B cell (primary cell): ENCODE data around the gene KIF26B. TPM values are rescaled to one million over a fixed set of nuclear protein-coding genes. Genes with fewer than 3 reads are reported as not detected.

Experiments
- polyA plus RNA-seq: library from polyadenylated mRNA; depleted of rRNA; stranded (reverse); fragments of >200 nt; gene quantifications from 2 replicates; pipeline ENCODE4 v1.2.3, GENCODE V29; 2012
- small RNA-seq: library from RNA; depleted of rRNA; stranded (forward); fragments of <200 nt; gene quantifications from one replicate; pipeline ENCODE3, GENCODE V24; 2012; ENCODE audit warnings: low replicate concordance, low read depth; ENCODE audit not compliant: insufficient read length
- total RNA-seq, 2 donors: library from RNA; stranded (reverse); fragments of 120-200 nt in 1 of 2; gene quantifications; 1 replicate in 1 of 2; 2 replicates in 1 of 2; pipeline versions ENCODE4 v1.2.3 to v1.2.4, GENCODE V29; 2013 to 2022

Gene KIF26B
- total and polyA plus RNA-seq, 2 donors (not counting 1 experiment from before 2014, with no cell fraction given): 0.62 TPM; not detected in 1

Small RNA genes lying within 50 kb of the gene (small RNA-seq; reads per million reads assigned to genes)
- gene DNAJC19P8 (not detected), gene RNU1-132P (not detected)
